ENCODE measurements around the gene FRRS1. TPM values are rescaled to one million over a fixed set of nuclear protein-coding genes. Genes with fewer than 3 reads are reported as not detected.

Gene FRRS1, protein sequence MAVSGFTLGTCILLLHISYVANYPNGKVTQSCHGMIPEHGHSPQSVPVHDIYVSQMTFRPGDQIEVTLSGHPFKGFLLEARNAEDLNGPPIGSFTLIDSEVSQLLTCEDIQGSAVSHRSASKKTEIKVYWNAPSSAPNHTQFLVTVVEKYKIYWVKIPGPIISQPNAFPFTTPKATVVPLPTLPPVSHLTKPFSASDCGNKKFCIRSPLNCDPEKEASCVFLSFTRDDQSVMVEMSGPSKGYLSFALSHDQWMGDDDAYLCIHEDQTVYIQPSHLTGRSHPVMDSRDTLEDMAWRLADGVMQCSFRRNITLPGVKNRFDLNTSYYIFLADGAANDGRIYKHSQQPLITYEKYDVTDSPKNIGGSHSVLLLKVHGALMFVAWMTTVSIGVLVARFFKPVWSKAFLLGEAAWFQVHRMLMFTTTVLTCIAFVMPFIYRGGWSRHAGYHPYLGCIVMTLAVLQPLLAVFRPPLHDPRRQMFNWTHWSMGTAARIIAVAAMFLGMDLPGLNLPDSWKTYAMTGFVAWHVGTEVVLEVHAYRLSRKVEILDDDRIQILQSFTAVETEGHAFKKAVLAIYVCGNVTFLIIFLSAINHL
- 10 to 100 TPM; 25.4 to 34.4 (median 30.5) TPM for total RNA-seq

DNA sequence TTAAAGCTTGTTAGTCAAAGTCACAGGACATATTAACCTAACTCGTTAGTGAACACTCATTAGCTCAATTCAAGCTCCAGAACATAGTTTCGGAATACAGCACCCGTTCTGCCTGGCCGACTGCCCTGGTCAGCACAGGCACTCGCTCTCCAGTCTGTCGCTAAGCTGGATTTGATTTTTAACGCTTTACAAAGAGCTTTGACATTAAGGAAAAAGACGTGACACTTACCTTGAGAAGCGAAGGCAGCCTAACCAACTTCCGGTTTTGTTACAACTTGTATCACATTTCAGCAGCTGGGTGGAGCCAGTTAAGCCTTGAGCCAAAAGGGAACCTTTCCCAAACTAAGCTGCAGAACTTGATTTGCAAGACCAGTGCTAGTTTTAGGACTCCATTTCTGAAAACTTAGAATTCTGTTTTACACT, at the start of gene FRRS1:
TSS of gene FRRS1 (minus strand) at position 258 of the 423 bp plus-strand sequence. CDS start 17,867 bp downstream, outside the sequence.
- Histone ChIP-seq H3K4me1 (peaks cover 57% of the 10 kb centered on the region), H3K36me3 (no peaks in the 10 kb centered on the region), H3K9me3 (no peaks in the 10 kb centered on the region), H3K4me3 (peak within 1 kb of the TSS; percentile 56), H3K27me3 (no peaks in the 10 kb centered on the region), H3K27ac (peak within 1 kb of the TSS; percentile 91)
- 0% methylated on average over 10 of the region's 10 CpGs for WGBS
- TF ChIP-seq EP300 (IDR thresholded peaks at IDR 0.05) (no peak), POLR2AphosphoS5 (IDR thresholded peaks at IDR 0.05) (peak in 2 of 3 donors; percentile 41 to 65)
- DNase-seq (ENCODE audit: low spot score in 2 of 2), result peak in 1 of 2 donors; percentile 63

DNA sequence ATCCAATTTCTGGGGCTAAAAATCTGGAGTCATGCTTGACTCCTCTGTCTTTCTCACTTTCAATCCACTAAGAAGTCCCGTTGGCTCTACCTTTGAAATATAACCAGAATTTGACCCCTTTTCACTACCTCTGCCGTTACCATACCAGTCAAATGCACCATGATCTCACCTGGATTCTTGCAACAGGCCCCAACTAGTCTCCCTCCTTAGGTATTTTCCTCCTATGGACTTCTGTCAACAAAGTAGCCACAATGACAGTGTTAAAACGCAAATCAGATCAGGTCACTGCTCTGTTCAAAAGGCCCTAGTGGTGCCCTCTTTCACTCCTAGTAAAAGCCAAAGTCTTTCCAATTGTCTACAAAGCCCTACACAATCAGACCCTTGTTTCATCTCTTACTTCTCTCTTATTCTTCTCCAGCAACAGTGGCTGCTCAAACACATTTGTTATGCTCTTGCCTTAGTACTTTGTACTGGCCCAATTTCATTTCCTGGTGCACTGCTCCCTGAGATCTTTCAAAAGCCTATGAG, 48.0 kb upstream of the FRRS1 start:
- Histone ChIP-seq H3K4me1 (no peaks in the 10 kb centered on the region), H3K4me3 (no peak overlapping the region), H3K27me3 (no peaks in the 10 kb centered on the region), H3K27ac (no peak overlapping the region), H3K36me3 (no peaks in the 10 kb centered on the region), H3K9me3 (no peaks in the 10 kb centered on the region)
- WGBS, result 69% methylated on average over 3 of the region's 3 CpGs
- TF ChIP-seq EP300 (IDR thresholded peaks at IDR 0.05), result no peak
- no peak for DNase-seq (ENCODE audit: low spot score in 2 of 2)

DNA sequence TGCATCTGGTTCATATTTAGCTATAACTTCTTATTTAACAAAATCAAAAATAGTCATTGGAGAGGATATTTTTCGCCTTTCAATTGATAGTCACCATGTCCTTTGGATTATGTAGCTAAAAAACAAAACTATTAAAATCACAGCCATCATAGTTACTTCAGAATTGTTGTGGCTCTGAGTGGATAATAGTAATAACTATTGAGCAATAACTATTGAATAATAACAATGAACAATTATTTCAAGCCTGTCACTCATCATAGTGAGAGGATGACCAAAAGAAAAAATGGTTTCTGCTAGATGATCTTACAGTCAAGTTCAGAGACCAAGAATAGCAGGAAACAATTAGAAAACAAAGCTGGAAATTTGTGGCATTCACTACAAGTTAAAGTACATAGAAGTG, 45.3 kb upstream of the FRRS1 start:
- no peaks in the 10 kb centered on the region for H3K9me3 ChIP-seq
- 92% methylated on average over 1 of the region's 1 CpG for WGBS
- no peaks in the 10 kb centered on the region for H3K4me1 ChIP-seq
- TF ChIP-seq EP300 (IDR thresholded peaks at IDR 0.05) (no peak), POLR2AphosphoS5 (IDR thresholded peaks at IDR 0.05) (no peak), POLR2A (IDR thresholded peaks at IDR 0.05) (no peak)
- TF ChIP-seq, protein P1, sequence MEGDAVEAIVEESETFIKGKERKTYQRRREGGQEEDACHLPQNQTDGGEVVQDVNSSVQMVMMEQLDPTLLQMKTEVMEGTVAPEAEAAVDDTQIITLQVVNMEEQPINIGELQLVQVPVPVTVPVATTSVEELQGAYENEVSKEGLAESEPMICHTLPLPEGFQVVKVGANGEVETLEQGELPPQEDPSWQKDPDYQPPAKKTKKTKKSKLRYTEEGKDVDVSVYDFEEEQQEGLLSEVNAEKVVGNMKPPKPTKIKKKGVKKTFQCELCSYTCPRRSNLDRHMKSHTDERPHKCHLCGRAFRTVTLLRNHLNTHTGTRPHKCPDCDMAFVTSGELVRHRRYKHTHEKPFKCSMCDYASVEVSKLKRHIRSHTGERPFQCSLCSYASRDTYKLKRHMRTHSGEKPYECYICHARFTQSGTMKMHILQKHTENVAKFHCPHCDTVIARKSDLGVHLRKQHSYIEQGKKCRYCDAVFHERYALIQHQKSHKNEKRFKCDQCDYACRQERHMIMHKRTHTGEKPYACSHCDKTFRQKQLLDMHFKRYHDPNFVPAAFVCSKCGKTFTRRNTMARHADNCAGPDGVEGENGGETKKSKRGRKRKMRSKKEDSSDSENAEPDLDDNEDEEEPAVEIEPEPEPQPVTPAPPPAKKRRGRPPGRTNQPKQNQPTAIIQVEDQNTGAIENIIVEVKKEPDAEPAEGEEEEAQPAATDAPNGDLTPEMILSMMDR (IDR thresholded peaks at IDR 0.05), result no peak
- H3K27me3 ChIP-seq, result no peaks in the 10 kb centered on the region
- no peak overlapping the region for H3K27ac ChIP-seq
- DNase-seq (ENCODE audit: low spot score in 2 of 2), result no peak
- no peak overlapping the region for H3K4me3 ChIP-seq
- no peaks in the 10 kb centered on the region for H3K36me3 ChIP-seq

DNA sequence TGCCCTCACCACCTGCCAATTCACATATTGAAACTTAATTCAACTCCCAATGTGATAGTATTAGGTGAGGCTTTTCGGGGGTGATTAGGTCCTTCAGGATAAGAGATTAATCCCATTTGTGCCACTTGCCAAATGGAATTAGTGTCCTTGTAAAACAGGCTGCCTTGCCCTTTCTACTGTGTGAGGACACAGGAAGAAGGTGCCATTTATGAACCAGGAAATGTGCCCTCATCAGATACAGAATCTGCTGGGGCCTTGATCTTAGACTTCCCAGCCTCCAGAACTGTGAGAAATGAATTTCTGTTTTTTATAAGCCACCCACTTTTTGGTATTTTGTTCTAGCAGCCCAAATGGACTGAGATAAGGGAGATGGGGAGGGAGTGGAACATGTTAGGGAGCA, 44.6 kb upstream of the FRRS1 start:
- no peaks in the 10 kb centered on the region for H3K36me3 ChIP-seq
- H3K4me1 ChIP-seq, result no peaks in the 10 kb centered on the region
- WGBS, result 91% methylated on average over 1 of the region's 1 CpG
- TF ChIP-seq POLR2AphosphoS5 (IDR thresholded peaks at IDR 0.05), result no peak
- no peak for TF ChIP-seq EP300 (IDR thresholded peaks at IDR 0.05)
- no peak for TF ChIP-seq POLR2A (IDR thresholded peaks at IDR 0.05)
- TF ChIP-seq, protein P1 (IDR thresholded peaks at IDR 0.05), result no peak
- no peak overlapping the region for H3K4me3 ChIP-seq
- no peaks in the 10 kb centered on the region for H3K9me3 ChIP-seq
- no peak for DNase-seq (ENCODE audit: low spot score in 2 of 2)
- H3K27me3 ChIP-seq, result no peaks in the 10 kb centered on the region
- H3K27ac ChIP-seq, result no peak overlapping the region

DNA sequence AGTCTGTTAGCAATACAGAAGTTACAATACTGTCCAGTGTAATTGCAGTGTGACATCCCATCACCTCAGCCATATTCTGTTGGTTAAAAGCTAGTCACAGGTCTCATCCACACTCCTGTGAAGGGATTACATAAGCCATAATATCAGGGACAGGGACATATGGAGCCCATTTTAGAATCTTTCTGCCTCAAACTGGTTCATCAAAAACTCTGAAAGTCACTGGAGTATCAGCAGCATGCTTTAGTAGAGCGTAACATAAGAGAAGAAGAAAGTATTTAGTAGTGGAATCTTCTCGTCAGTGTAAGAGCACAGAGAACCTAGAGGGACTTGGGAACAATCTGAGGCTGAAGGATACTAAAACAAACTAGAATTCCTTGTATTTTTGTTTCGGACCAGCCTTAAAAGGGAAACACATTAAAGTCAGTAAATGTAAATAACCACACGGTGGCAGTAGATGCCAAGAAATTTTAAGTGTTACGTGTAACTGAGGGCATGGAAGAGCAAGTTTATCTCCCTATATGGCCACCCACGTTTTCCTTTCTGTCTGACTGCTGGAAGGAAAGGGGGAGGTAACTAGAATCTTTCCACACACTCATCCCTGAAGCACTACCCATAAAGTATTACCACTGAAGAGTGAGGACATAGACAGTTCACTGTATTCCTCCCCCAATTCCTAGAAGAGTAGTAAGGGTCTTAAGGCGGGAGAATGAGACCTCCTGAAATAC, 42.1 kb upstream of the FRRS1 start:
- no peak overlapping the region for H3K4me3 ChIP-seq
- H3K9me3 ChIP-seq, result no peaks in the 10 kb centered on the region
- no peaks in the 10 kb centered on the region for H3K4me1 ChIP-seq
- H3K27me3 ChIP-seq, result no peaks in the 10 kb centered on the region
- 9% methylated on average over 7 of the region's 7 CpGs for WGBS
- H3K36me3 ChIP-seq, result no peaks in the 10 kb centered on the region
- no peak for DNase-seq (ENCODE audit: low spot score in 2 of 2)
- TF ChIP-seq, protein P1 (IDR thresholded peaks at IDR 0.05), result peak; percentile 40 to 42
- TF ChIP-seq POLR2AphosphoS5 (IDR thresholded peaks at IDR 0.05) (no peak), POLR2A (IDR thresholded peaks at IDR 0.05) (no peak), EP300 (IDR thresholded peaks at IDR 0.05) (peak; percentile 31)
- no peak overlapping the region for H3K27ac ChIP-seq

Data from suprapubic skin (tissue), 4 donors.